Activated CD8-positive, alpha-beta memory T cell treated with anti-CD3 and anti-CD28 coated beads, Interleukin-2, amount 50 U/mL, for 24 hours (primary cell): Measurements from ENCODE around the gene FRMD4B.

Source experiments
- DNase-seq: peaks from one replicate; pipeline ENCODE4 v3.0.0-alpha.2; 2020; ENCODE audit errors: extremely low read depth

FRMD4B gene

GRCh38 chr3:69405067-69405466, 19.2 kb upstream of the FRMD4B start:
- DNase-seq, result no peak

DNA sequence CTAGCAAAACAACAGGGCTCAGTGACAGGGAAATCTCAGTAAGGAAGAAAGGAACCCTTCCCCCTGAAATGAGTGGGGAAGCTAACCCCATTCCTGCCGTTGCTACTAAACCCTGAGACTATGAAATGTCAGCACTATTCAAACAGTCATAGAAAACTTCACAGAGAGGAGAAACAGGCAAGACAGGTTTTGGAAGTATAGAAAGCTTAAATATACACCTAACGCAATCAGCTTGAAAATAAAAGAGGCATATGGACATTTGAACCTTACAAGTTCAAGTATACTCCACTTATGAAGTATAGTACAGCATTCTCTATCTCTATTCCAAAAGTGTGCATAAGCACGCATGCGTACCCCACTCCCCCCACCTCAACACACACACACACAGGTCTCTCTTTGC, 17.6 kb upstream of the FRMD4B start:
- DNase-seq, result no peak

GRCh38 chr3:69400683-69401082, 14.8 kb upstream of the FRMD4B start:
- no peak for DNase-seq

- DNase-seq, result no peak
Observed at GRCh38 chr3:69392850-69393249, 7.0 kb upstream of the FRMD4B start.

DNA sequence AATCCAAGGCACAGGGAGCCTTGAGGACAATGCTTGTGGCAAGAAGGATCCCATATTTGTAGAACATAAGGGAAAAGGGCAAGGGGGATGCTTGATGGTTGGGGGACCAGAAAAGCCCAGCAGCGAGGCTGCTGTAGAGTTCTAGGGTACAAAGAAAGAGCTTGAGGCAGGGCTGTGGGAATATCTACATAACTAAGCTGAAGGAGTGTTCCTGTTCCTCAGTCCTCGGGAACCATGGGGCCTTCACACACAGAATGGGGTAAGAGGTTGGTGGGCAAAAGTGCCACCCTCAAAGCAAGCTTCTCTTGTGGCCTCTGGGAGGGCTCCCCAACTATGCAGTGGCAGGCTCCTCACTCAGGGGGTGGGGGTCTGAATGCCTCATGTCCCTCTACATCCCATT, 6.5 kb upstream of the FRMD4B start:
- no peak for DNase-seq

DNA sequence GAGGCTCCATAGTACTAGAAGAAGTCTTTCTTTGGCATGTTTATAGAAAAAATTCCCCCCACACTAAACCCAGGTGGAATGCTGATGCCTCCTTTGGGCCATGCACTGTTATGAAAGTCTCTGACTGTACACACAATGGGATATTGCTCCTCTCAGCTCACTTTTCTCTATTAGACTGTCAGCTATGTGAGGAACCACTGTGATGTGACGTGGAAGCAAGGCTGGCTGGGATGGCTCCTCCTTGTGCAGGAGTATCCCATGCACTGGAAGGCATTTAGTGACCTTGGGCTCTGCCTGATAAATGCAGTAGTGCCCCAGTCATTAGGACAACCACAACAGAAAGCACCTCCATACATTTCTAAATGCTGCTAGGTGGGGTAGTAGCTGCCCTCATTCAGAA, 5.7 kb upstream of the FRMD4B start:
- DNase-seq, result no peak

DNA sequence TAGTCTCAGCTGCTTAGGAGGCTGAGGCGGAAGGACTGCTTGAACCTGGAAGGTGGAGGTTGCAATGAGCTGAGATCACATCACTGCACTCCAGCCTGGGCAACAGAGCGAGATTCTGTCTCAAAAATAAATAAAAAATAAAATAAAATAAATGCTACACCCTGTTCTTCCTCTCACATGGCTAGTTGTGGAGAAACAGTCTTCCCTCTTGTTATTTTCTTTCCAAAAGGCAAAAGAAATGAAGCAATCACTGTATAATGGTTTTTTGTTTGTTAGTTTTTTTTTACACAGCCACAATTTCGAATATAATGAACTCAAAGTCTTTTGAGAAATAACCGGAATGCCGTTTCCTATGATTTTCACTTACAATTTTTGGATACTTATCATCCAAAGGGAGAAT, 4.9 kb upstream of the FRMD4B start:
- no peak for DNase-seq

- no peak for DNase-seq
Observed at GRCh38 chr3:69389520-69390248, 3.8 kb upstream of the FRMD4B start.

GRCh38 chr3:69388241-69388640, 2.4 kb upstream of the FRMD4B start:
- no peak for DNase-seq

GRCh38 chr3:69386556-69387385, 883 bp upstream of the FRMD4B start:
- DNase-seq, result no peak

DNA sequence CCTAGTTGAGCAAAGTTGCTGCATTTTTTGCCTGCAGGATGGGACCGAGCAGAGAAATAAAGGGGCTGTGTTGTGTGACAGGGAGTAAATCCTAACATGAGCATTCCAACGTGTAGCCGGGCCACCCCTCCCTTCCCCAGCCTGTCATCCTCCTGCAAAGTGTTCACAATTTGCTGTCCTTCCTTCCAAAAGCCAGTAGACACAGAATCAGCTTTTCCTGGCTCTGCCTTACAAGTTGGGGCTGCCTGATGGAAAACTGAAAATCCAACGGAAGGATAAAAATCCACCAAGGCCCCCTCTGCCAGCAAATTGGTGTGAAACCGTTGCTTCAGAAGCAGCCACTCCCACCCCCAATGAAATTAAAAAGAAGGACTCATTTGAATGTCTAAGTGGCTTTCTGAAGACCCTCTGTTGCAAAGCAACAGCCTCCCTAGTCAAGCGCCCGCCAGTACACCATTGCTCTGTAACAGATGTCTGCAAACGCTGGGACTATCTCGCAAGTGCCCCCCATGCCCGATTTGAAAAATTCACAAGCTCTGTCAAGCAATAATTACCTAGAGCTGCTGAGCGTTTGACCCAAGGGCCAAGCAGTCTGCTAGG, 665 bp downstream of the FRMD4B start:
- no peak for DNase-seq

- DNase-seq, result no peak
Observed at GRCh38 chr3:69384326-69384725, 1.6 kb downstream of the FRMD4B start.

DNA sequence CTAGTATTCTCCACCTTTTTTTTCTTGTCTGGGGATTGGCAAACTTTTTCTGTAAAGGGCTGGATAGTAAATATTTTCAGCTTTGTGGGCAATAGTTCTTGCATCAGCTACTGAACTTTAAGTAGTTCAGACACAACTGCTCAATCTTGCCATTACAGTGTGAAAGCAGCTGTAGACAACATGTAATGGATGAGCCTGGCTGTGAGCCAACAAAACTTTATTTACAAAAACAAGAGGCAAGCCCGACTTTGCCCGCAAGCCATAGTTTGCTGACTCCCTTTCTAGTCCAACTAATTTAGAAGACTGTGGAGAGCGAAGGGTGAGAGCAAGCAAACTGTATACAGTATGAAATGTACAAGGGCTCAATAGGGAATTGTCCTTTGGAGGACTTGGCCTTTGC, 6.2 kb downstream of the FRMD4B start:
- no peak for DNase-seq

- no peak for DNase-seq
Observed at GRCh38 chr3:69378112-69378802, 7.6 kb downstream of the FRMD4B start.

DNA sequence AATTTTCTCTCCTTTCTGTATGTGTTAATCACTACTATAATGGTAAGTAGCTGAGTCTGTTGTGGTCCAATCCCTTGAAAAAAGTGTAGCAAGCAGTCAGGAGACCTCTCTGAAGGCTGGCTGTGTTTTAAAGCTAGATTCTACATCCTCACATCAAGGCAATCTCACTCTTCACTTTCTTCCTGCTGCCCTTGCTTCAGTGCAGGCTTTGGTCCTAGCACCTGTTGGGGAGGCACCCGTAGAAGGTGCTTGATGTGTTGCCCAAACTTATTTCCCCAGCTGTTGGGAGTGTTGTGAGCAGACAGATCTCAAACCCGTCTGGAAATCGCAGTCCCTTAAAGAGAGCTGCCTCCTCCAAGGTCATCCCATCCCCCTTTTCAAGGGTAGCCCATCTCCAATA, 8.6 kb downstream of the FRMD4B start:
- no peak for DNase-seq

- no peak for DNase-seq
Observed at GRCh38 chr3:69376731-69377130, 9.2 kb downstream of the FRMD4B start.

DNA sequence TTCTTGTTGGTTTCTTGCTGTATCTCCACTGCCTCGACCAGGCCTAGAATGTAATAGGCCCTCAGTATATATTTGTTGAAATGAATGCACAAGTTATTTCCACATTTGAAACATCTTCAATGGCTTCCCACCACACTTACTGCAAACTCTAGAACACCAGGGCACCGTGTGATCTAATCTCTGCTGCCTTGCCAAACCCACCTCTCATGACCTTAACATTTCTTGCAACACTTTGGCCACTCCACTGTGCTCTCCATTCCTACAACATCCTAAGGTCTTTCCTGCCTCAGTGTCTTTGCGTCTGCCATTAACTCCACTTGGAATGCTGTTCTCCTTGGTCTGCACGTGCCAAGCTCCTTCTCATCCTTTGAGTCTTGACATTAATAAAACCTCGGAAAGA, 14.1 kb downstream of the FRMD4B start:
- DNase-seq, result no peak

DNA sequence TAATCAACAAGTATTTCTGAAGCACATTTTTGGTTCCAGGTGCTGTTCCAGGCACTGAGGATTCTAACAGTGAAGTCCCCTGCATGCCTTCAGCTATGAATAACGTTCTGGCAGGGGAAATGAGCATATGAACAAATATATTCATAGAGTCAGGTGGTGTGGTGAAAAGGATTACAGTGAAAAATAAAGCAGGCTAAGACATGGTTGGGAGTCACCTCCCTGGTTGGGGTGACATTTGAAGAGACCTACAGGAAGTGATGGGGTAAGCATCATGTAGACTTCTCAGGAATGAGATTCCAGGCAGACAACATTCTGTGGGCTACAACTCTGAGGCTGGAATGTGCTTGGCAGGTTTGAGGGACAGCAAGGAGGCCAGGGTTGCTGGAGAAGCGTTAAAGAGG, 15.0 kb downstream of the FRMD4B start:
- no peak for DNase-seq

DNA sequence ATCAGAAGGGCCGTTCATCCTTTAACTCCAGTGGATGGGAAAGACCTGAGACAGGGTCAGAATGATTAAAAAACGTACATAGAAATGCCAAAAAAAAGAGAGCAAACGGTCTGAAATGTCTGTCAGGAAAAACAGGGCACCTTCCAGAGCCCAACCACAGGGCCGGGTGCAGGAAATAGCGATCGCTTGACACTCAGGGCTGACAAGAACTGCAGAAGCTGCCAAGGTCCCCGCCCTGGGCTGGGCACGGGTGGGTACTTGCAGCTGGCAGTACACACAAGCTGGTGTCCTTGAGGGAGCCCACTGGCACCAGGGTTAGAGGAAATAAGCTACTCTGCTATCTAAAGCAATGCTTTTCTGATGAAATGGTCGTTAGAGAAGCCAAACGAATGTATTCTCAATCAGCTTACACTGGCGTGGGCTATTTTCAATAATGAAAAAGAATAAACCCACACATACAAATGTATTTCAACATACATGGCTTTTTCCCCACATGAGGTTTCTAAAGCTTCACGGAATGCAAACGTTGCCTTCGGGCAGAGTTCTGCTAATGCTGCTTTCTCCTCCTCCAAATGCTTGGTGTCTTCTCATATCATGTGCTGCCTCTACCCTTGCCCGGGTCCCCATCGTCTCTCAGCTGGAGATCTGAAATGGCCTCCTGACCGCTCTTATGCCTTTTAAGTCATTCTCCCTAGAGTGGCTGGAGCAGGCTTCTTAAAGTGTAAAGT, 15.6 kb downstream of the FRMD4B start:
- no peak for DNase-seq

DNA sequence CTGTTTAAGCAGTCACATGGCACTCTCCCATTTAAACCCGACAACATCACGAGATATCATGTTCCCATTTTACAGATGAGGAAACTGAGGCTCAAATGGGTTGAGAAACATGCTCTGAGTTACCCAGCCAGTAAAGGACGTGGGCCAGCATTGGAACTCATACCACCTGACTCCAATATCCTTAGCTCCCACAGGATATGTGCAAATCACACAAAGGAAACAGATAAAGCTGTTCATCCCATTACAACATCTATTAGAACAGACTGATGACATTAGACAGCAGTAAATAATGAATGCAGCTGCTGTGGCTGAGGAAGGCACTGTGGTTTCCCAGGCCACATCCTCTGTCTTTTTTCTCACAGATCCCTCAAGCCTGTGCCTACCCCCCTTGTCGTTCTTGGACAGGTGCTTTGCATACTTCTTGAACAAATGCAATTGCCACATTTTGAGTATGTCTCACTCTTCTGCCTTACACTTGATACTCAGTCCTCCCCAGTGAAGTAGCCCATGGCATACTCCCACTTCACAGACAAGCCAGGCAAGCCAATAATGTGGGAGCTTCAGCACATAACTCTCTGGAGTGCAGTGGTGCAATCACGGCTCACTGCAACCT, 17.7 kb downstream of the FRMD4B start:
- no peak for DNase-seq

- DNase-seq, result no peak
Observed at GRCh38 chr3:69367586-69367985, 18.3 kb downstream of the FRMD4B start.
